Adrenal gland (tissue), 12 donors: Measurements from ENCODE around the gene RUNX1. TPM values are rescaled to one million over a fixed set of nuclear protein-coding genes. Genes with fewer than 3 reads are reported as not detected.

Experiments used
- DNase-seq, 7 donors: peaks; one replicate each; pipeline ENCODE4 v3.0.0-alpha.2; 2019 to 2020
- H3K27ac ChIP-seq, 5 donors: fragments of 200-600 bp; sonication (generic) in 4 of 5; 1 replicate in 3 of 5; 2 replicates in 2 of 5; pipeline versions ENCODE4 v1.5.1 to v1.8.0; 2016 to 2020; ENCODE audit warnings: mild to moderate bottlenecking in 1 of 5
- H3K27me3 ChIP-seq: fragments of 200-600 bp; 2 replicates; pipeline ENCODE4 v1.8.0; 2021
- H3K36me3 ChIP-seq, 2 donors: fragments of 200-600 bp; replicated peaks in 1 of 2; 1 replicate in 1 of 2; 2 replicates in 1 of 2; pipeline versions ENCODE4 v1.5.1 to v1.8.0; 2018 to 2022
- H3K4me1 ChIP-seq, 2 donors: fragments of 200-600 bp; replicated peaks in 1 of 2; 1 replicate in 1 of 2; 2 replicates in 1 of 2; pipeline versions ENCODE4 v1.5.1 to v1.8.0; 2018 to 2021
- H3K4me3 ChIP-seq, 4 donors: fragments of 200-600 bp; sonication (generic) in 3 of 4; one replicate each; pipeline ENCODE4 v1.5.1; 2016 to 2018
- H3K9me3 ChIP-seq, 3 donors: fragments of 200-600 bp; sonication (generic) in 1 of 3; replicated peaks in 1 of 3; 1 replicate in 2 of 3; 2 replicates in 1 of 3; pipeline versions ENCODE4 v1.5.1 to v1.8.0; 2016 to 2021
- CTCF ChIP-seq, 6 experiments: fragments of 450-650 bp in 4 of 6; fragments of 200-600 bp in 2 of 6; sonication (generic) in 1 of 6; IDR thresholded peaks; 1 replicate in 5 of 6; 2 replicates in 1 of 6; pipeline versions ENCODE4 v1.5.1 to v1.8.0; 2016 to 2021; ENCODE audit warnings: antibody characterized with exemption in 6 of 6, mild to moderate bottlenecking in 2 of 6, moderate library complexity in 1 of 6
- POLR2A ChIP-seq, 2 donors: fragments of 450-650 bp; IDR thresholded peaks; one replicate each; pipeline ENCODE4 v1.6.1; 2017; ENCODE audit warnings: antibody characterized with exemption in 2 of 2, mild to moderate bottlenecking in 2 of 2, moderate library complexity in 1 of 2
- WGBS, 4 donors: extraction: QIAGEN DNeasy Blood & Tissue Kit in 2 of 4; methylation state at CpG; one replicate each; pipeline versions ENCODE4 v1.1.5 to v1.1.7; 2013 to 2017; 5-methylcytosine and 5-hydroxymethylcytosine counted together
- intact Hi-C, 2 donors: fragments of 100-400 bp; cut with DNase I; formaldehyde crosslinking; loops; one replicate each; pipeline versions ENCODE4 v1.14.1 to v1.15.0; 2022 to 2023
- polyA plus RNA-seq, 3 donors: library from polyadenylated mRNA; stranded (reverse); fragments of 200-250 nt in 2 of 3; fragments of 350-450 nt in 1 of 3; fragmentation: Illumina TruSeq in 1 of 3; extraction: RNeasy Lipid Tissue Mini Kit (QIAGEN cat#74804) in 1 of 3; gene quantifications; one replicate each; pipeline ENCODE4 v1.2.3, GENCODE V29; 2013 to 2014
- total RNA-seq, 9 donors: library from RNA; depleted of rRNA in 4 of 9; stranded (reverse); fragments of >200 nt in 4 of 9; fragments of 120-200 nt in 1 of 9; fragmentation: NEBNext Ultra II Directional in 1 of 9; extraction: Animal tissue kit (Norgen Biotek cat#: 25700) in 1 of 9; gene quantifications; one replicate each; pipeline versions ENCODE4 v1.1.0 to v1.2.4, GENCODE V29; 2013 to 2023
- donor health status: healthy with polysubstance abuse.
- donor health status: Bipolar disorder and iron deficiency.
- donor health status: DM: yes; HTN: yes; CAD: no.
- donor health status: DM: no; HTN: no; CAD: no.
- donor health status: DM: no; HTN: no; CAD: no.
- donor health status: DM: yes; HTN: yes; CAD: no.

Gene RUNX1
- total and polyA plus RNA-seq, 12 donors = 0.83 to 27.2 (median 8.2) TPM

GRCh38 chr21:35032474-35033263 is 16.4 kb downstream of the RUNX1 start:
- 61 to 81% (median 72%) methylated on average over 2 of the region's 2 CpGs for WGBS, 4 donors
- Histone ChIP-seq H3K9me3 (no peaks in the 10 kb centered on the region), H3K4me3 (no peak overlapping the region)

GRCh38 chr21:35028451-35028978 is 20.6 kb downstream of the RUNX1 start:
- intact Hi-C loops = no loop called here

More at GRCh38 chr21:35032474-35033263, 16.4 kb downstream of the RUNX1 start:
- Histone ChIP-seq H3K4me1 (no peaks in the 10 kb centered on the region), H3K27me3 (no peaks in the 10 kb centered on the region), H3K36me3 (no peaks in the 10 kb centered on the region), H3K27ac (no peak overlapping the region)
- intact Hi-C loops = no loop called here
- no peak for DNase-seq
- TF ChIP-seq CTCF (IDR thresholded peaks at IDR 0.05) (no peak), POLR2A (IDR thresholded peaks at IDR 0.05) (no peak)

GRCh38 chr21:35027563-35028450 is 21.3 kb downstream of the RUNX1 start:
- Histone ChIP-seq H3K36me3 (no peaks in the 10 kb centered on the region), H3K27ac (no peak overlapping the region), H3K4me1 (no peaks in the 10 kb centered on the region), H3K9me3 (no peaks in the 10 kb centered on the region), H3K4me3 (no peak overlapping the region), H3K27me3 (peaks cover 6% of the 10 kb centered on the region)
- WGBS, 4 donors = 58 to 70% (median 66%) methylated on average over 5 of the region's 5 CpGs
- intact Hi-C loops = no loop called here
- TF ChIP-seq CTCF (IDR thresholded peaks at IDR 0.05) (no peak), POLR2A (IDR thresholded peaks at IDR 0.05) (no peak)
- no peak for DNase-seq

More at GRCh38 chr21:35028451-35028978, 20.6 kb downstream of the RUNX1 start:
- Histone ChIP-seq H3K9me3 (no peaks in the 10 kb centered on the region), H3K27ac (no peak overlapping the region), H3K36me3 (no peaks in the 10 kb centered on the region), H3K27me3 (peaks cover 6% of the 10 kb centered on the region), H3K4me1 (no peaks in the 10 kb centered on the region), H3K4me3 (no peak overlapping the region)
- no peak for TF ChIP-seq CTCF (IDR thresholded peaks at IDR 0.05)
- TF ChIP-seq POLR2A (IDR thresholded peaks at IDR 0.05) = no peak
- no peak for DNase-seq
- WGBS, 4 donors = 81 to 88% (median 86%) methylated on average over 4 of the region's 4 CpGs
